HG03135 (cell line): ENCODE data around the gene MYO1G.
"Not testable (repeated sequence)": the region's sequence is repeated elsewhere in the genome, so short reads cannot be mapped to it uniquely, and the experiment has no call there.

Source experiments
- ATAC-seq: cut with Tn5 transposase; IDR thresholded peaks from one replicate; pipeline ENCODE4 v1.9.1; 2021; ENCODE audit warnings: mild to moderate bottlenecking, moderate library complexity; ENCODE audit not compliant: unreplicated experiment

Gene MYO1G

DNA sequence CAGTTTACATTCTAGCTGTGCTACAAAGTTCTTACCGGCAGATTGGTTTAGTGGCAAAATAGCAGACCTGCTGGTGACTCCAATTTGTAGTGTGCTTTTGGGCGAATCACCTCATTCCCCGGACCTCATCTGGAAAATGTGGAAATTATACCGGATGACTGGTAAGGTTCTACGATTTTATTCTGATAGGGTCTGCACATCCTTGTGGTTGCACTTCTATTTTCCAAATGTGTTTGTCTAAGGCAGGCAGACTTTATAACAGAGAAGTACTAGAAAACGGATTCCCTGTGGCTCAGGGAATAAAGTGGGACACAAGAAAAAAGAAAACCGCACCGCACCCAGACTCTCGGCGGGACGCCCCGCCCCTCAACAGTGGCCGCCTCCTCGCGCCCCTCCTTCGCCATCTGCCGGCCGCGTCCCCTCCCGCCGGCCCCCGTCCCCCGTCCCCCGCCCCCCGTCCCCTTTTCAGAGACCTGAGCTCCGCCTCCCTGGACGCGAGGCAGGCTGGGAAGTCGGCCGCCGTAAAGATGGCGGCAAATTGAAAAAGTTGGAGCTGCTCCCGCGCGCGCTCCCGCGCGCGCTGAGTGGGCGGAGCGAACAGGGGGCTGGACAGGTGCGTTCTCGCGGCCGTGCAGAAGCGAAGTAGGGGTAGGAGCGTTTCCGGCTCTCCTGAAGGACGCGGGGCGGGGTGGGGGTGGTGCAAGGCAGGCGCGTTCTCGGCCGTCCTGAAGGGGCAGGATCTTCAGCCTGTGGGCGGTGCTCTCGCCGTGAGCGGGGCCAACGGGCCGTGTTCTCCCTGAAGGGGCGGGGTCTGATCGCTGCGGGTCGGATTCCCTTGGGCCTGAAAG lies 20.7 kb upstream of the MYO1G start:
- peak; percentile 68 for ATAC-seq

DNA sequence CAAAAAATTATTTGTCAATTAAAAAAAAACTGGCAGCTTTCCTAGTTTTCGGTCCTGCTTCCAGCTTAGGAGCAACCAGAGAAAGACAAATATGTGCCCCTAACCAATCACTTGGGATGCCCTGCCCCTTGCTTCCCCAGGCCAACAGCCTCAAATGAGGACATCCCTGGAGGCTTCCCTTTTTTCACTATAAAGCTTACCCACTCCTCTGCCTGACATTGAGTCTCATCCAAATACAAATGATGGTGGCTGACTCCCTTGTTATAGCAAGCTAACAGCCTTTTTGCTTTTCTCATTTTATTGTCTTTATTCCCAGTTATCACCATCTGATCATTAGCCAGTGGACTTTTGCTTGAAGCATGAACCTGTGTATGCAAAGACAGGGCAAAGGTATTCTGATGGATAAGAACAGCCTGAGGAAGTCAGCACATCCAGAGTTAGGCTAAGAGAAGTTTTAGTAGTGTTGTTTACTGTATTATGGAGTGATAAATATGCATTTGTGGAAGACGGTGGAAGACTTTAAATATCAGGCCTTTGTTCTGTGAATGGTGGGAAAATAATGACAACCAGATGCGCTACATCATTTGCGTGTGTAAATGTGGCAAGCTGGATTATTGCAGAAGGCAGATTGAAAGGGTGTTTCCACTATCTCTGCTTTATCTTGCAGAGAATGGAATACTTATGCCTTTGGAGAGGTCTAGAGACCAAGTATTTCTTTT lies 19.5 kb upstream of the MYO1G start:
- ATAC-seq, result no peak

- no peak for ATAC-seq
Observed at GRCh38 chr7:44995555-44996493, 17.0 kb upstream of the MYO1G start.

GRCh38 chr7:44994877-44995554 lies 16.2 kb upstream of the MYO1G start:
- ATAC-seq, result no peak

- ATAC-seq, result not testable (repeated sequence)
Observed at GRCh38 chr7:44992004-44992795, 13.4 kb upstream of the MYO1G start.

DNA sequence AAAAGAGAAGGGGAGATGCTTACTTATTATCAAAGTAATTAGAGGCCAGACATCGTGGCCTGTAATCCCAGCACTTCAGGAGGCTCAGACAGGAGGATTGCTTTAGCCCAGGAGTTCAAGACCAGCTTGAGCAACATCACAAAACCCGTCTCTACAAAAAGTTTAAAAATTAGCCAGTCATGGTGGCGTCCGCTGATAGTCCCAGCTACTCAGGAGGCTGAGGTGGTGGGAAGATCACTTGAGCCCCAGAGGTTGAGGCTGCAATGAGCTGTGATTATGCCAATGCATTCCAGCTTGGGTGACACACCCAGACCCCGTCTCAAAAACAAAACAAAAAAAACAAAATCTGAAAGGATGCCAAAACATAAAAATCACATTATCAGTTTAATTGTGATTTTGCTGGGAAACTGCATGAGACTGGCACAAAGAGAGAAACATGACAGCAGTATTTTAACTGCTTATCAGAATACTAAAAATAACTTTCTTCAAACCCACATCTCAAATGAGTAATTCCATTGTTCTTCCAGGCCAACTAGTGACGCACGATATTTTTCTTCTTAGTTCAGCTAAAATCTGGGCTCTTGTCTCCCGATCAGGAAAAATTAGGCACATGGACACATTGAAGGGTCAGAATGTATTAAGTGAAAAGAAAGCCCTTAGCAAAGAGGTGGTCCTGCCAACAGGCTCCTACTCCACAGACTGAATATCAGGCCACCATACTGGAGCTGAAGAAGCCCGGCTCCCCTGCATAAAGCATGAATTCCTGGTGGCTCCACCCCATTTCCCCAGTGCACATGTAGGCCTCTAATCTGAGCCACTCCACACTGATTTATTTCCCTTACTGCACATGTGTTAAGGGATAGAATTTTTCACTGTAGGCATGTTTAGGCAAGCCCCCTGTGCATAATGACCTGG lies 11.6 kb upstream of the MYO1G start:
- ATAC-seq, result no peak

GRCh38 chr7:44989132-44989531 lies 10.3 kb upstream of the MYO1G start:
- no peak for ATAC-seq

- ATAC-seq, result no peak
Observed at GRCh38 chr7:44988701-44989100, 9.9 kb upstream of the MYO1G start.

- ATAC-seq, result no peak
Observed at GRCh38 chr7:44987996-44988395, 9.2 kb upstream of the MYO1G start.

DNA sequence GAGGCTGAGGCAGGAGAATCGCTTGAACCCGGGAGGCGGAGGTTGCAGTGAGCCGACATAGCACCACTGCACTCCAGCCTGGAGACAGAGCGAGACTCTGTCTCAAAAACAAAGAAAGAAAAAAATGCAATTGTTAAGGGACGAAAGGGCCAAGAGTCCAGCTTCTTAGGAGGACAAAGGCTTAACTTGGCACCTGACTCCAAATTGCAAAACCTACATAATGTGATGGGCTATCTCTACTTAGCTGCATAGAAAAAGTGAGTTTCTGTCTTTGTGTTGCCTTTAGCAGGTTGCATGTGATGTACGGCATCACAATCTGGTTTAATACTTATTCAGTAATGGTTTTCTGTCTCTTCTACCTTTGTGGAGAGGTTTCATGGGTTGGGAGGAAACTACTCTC lies 8.6 kb upstream of the MYO1G start:
- ATAC-seq, result no peak

DNA sequence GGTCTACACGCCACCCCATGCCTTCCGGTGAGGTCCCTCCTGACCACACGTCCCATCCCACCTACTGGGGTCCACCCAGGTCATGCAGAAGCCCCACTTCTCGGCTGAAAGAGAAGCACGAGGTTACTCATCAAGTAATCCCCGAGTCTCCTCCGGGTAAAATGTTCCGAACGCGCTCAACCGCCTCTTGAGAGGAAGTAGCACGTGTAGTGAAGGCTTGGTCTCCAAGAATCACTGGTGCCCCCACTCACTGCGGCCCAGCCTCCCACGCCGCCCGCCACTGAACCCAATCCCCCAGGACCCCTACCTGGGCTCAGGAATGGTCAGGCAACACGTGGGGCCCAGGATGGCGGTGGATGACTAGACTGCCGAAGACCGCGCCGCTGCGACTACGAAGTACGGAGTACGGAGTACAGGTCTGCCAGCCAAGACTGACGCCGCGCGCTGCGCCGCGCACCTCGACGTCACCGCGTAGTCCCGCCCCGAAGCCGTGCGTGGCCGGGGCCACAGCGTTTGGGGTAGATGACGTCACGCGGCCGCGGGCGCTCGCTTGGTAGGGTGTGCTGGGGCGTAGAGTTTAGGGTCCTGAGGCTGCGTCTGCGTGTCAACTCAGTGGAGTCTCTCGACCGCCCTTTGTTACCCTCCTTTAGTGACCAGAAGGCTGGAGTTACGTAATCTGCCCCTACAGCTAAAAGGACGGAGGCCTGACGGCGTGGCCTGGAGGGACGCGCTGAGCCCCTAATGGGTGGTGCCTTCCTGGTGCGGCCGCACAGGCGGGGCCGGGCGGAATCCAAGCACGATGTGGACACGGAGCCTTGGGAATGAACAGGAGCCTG lies 7.6 kb upstream of the MYO1G start:
- ATAC-seq, result peak; percentile 92

DNA sequence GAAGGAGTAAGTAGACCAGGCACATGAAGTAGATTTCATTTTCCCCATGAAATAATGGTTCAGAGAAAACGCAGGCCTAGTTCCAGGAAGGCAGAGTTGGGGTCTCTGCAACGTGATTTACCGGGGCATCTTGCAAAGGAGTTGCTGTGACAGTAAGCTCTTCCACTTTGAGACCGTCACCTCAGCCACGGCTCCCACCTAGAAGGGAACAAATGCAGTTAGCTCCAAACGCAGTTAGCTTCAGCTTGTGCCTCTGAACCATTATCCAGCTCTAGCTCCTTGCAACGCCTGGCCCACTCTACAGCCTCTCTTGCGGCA lies 7.0 kb upstream of the MYO1G start:
- no peak for ATAC-seq

- ATAC-seq, result no peak
Observed at GRCh38 chr7:44985033-44985695, 6.3 kb upstream of the MYO1G start.

- no peak for ATAC-seq
Observed at GRCh38 chr7:44984478-44984758, 5.6 kb upstream of the MYO1G start.

GRCh38 chr7:44983742-44984477 lies 5.1 kb upstream of the MYO1G start:
- no peak for ATAC-seq

DNA sequence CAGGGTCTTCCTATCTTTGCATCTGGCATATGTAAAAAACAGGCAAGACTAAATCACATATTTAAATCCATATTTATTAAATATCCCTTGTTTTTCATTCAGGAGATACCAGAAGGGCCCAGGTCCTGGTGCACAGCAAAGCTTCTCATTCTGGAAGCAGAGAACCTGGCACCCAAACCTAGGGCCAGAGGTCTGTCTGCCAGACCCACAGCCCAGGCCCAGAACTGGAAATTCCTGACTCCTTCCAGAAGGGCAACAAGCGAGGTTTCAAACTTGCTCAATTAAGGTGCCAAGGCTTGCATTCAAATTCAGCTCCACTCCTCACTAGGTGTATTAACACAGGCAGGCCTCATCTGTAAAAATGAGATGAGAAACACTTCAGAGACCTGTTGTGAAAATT lies 4.2 kb upstream of the MYO1G start:
- ATAC-seq, result no peak

DNA sequence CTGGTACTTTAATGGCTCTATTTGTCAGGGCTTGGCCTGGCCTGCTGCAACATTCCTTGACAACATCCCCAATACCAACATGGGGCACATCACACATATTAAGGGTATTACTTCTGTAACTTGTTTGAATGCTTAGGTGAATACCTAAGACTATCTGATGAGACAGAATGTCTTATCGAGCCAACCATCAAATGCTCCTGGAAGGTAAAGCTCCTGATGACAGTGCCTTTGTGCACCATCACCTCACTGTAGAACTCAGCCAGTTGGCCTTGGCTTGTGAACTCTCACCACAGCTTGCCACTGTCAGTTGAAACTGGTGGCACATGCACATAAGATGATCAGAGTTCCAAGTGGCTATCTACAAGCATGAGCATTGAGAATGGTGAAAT lies 3.7 kb upstream of the MYO1G start:
- ATAC-seq, result no peak
